OCI-LY1 (cell line): ENCODE data around the gene KRTAP10-7.

ENCODE experiments used
- H2AFZ ChIP-seq: fragments of 200-600 bp; sonication (generic), shearing (Covaris generic); 2 replicates; pipeline ENCODE4 v1.6.0; 2014; ENCODE audit warnings: antibody characterized with exemption, mild to moderate bottlenecking, low read length
- H3F3A ChIP-seq: fragments of 200-600 bp; sonication (generic), shearing (Covaris generic); 2 replicates; pipeline ENCODE4 v1.6.0; 2014; ENCODE audit warnings: mild to moderate bottlenecking, antibody characterized with exemption, low read length, moderate library complexity; ENCODE audit not compliant: insufficient read depth
- H3K27ac ChIP-seq: fragments of 200-600 bp; sonication (generic); 2 replicates; pipeline ENCODE4 v1.5.1; 2014; ENCODE audit warnings: low read length, mixed run types, mild to moderate bottlenecking, low read depth; ENCODE audit not compliant: poor library complexity, severe bottlenecking
- H3K27me3 ChIP-seq: fragments of 200-600 bp; sonication (generic); 2 replicates; pipeline ENCODE4 v1.6.0; 2014; ENCODE audit warnings: antibody characterized with exemption, mild to moderate bottlenecking, low read length, moderate library complexity; ENCODE audit not compliant: insufficient read depth
- H3K36me3 ChIP-seq: fragments of 200-600 bp; sonication (generic); 2 replicates; pipeline ENCODE4 v1.6.1; 2014; ENCODE audit warnings: mild to moderate bottlenecking, antibody characterized with exemption, low read length, moderate library complexity, mixed read lengths; ENCODE audit not compliant: insufficient read depth
- H3K4me1 ChIP-seq: fragments of 200-600 bp; sonication (generic); 2 replicates; pipeline ENCODE4 v1.5.1; 2014; ENCODE audit warnings: mild to moderate bottlenecking, low read length, moderate library complexity; ENCODE audit not compliant: insufficient read depth, severe bottlenecking
- H3K4me2 ChIP-seq: fragments of 200-600 bp; sonication (generic), shearing (Covaris generic); 2 replicates; pipeline ENCODE4 v1.6.1; 2014; ENCODE audit warnings: low read length
- H3K4me3 ChIP-seq: fragments of 200-600 bp; sonication (generic); 2 replicates; pipeline ENCODE4 v1.5.1; 2014; ENCODE audit warnings: low read length, low read depth, mild to moderate bottlenecking, mixed read lengths; ENCODE audit not compliant: poor library complexity, severe bottlenecking
- H3K79me2 ChIP-seq: fragments of 200-600 bp; shearing (Covaris generic); 2 replicates; pipeline ENCODE4 v1.6.1; 2016; ENCODE audit warnings: mixed run types, low read length, mixed read lengths; ENCODE audit not compliant: insufficient read depth
- H3K9ac ChIP-seq: fragments of 200-600 bp; sonication (generic), shearing (Covaris generic); 2 replicates; pipeline ENCODE4 v1.6.1; 2014; ENCODE audit warnings: mild to moderate bottlenecking, low read length, mixed read lengths
- H3K9me2 ChIP-seq: fragments of 200-600 bp; sonication (generic), shearing (Covaris generic); 2 replicates; pipeline ENCODE4 v1.6.1; 2014; ENCODE audit warnings: low read depth, mild to moderate bottlenecking, low read length, mixed read lengths
- H3K9me3 ChIP-seq: fragments of 200-600 bp; shearing (Covaris generic); 2 replicates; pipeline ENCODE4 v1.6.1; 2014; ENCODE audit warnings: low read length, mixed read lengths
- H4K20me1 ChIP-seq: fragments of 200-600 bp; sonication (generic), shearing (Covaris generic); 2 replicates; pipeline ENCODE4 v1.6.0; 2016; ENCODE audit warnings: mild to moderate bottlenecking, low read length; ENCODE audit not compliant: insufficient read depth
- CTCF ChIP-seq: fragments of 200-600 bp; sonication (generic), shearing (Covaris generic); IDR thresholded peaks from 2 replicates; pipeline ENCODE4 v1.5.1; 2017; ENCODE audit warnings: mild to moderate bottlenecking, antibody characterized with exemption, low read length, moderate library complexity, mixed read lengths
- EZH2 ChIP-seq: fragments of 200-600 bp; sonication (generic), shearing (Covaris generic); IDR thresholded peaks from 2 replicates; pipeline ENCODE4 v1.8.0; 2017; ENCODE audit warnings: borderline replicate concordance, mixed run types, mild to moderate bottlenecking, antibody characterized with exemption, low read length, moderate library complexity, mixed read lengths

KRTAP10-7 gene

GRCh38 chr21:44567481-44568171, 32.8 kb upstream of the KRTAP10-7 start:
- no peak overlapping the region for H3K27ac ChIP-seq
- no peaks in the 10 kb centered on the region for H3F3A ChIP-seq
- no peaks in the 10 kb centered on the region for H3K36me3 ChIP-seq
- no peaks in the 10 kb centered on the region for H3K9me2 ChIP-seq
- no peaks in the 10 kb centered on the region for H3K9me3 ChIP-seq
- no peaks in the 10 kb centered on the region for H4K20me1 ChIP-seq
- no peak overlapping the region for H3K4me3 ChIP-seq
- peaks cover 8% of the 10 kb centered on the region; the same call in 1 of the 2 replicates for H3K27me3 ChIP-seq
- H3K4me1 ChIP-seq, result no peaks in the 10 kb centered on the region
- no peak overlapping the region for H2AFZ ChIP-seq
- TF ChIP-seq CTCF, result no peak
- no peak for TF ChIP-seq EZH2
- H3K9ac ChIP-seq, result no peak overlapping the region
- no peaks in the 10 kb centered on the region for H3K79me2 ChIP-seq
- no peak overlapping the region for H3K4me2 ChIP-seq

DNA sequence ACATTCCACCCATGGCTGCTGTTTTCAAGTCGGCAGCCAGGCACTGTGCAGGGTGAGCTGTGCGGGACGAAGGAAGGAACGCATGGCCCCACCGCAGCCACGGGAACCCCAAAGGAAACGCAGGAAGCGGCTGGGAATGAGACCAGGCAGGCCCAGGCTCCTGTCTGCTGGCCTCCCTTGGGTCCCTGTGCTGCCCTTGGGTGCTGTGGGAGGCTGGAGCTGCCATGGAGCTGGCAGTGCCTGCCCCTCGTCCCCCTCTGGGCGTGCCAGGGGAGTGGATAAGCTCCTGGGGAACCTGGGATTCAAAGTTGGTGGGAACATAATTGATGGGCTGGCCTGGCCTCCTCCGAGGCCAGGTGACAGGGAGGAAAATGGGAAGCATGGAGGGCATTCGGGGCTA, 32.1 kb upstream of the KRTAP10-7 start:
- Histone ChIP-seq H3F3A (no peaks in the 10 kb centered on the region), H2AFZ (no peak overlapping the region), H3K9ac (no peak overlapping the region), H3K27me3 (peaks cover 8% of the 10 kb centered on the region; the same call in 1 of the 2 replicates), H3K27ac (no peak overlapping the region), H3K9me3 (no peaks in the 10 kb centered on the region), H3K4me3 (no peak overlapping the region), H4K20me1 (no peaks in the 10 kb centered on the region), H3K9me2 (no peaks in the 10 kb centered on the region), H3K4me1 (no peaks in the 10 kb centered on the region), H3K36me3 (no peaks in the 10 kb centered on the region), H3K79me2 (no peaks in the 10 kb centered on the region), H3K4me2 (no peak overlapping the region)
- TF ChIP-seq CTCF (no peak), EZH2 (no peak)

DNA sequence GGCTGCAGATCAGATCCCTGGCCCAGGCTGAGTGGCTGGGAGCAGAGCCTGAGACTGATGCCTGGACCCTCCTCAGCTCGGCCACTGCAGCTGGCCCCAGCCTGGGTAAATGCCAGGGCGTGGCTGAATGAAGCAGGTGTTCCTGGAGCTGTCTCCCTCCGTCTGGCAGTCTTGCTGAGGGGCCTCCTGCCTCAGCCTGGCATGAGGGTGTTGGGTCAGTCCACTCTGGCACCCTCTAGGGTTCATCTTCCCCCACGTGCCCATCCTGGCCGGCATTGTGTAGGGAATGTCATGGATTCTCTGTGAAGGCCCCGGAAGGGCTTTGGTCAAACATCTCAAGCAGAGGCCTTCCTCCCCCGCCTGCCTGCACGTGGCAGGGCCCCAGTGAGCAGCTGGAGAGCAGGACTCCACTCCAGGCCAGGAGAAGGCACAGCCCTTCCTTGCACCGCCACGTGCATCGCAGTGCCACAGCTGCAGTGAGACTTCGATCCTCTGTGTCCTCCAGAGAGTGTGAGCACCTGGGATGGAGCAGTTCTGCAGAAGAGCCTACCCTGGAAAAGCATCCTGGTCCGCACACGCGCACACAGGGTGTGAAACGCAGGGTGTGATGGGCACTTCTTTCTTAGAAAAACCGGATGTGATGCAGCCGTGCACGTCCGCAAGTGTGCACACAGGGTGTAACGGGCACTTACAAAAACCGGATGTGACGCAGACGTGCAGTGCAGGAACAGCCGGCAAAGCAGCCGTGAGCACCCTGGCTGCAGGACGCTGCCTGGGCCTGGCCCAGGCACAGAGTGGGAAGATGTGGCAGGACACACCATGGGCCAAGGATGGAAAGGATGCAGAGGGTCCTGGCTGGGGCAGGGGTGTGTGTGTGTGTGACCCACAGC, 31.5 kb upstream of the KRTAP10-7 start:
- Histone ChIP-seq H3K27ac (no peak overlapping the region), H3K79me2 (no peaks in the 10 kb centered on the region), H3K9ac (no peak overlapping the region), H3K9me2 (no peaks in the 10 kb centered on the region), H3K9me3 (no peaks in the 10 kb centered on the region), H3K27me3 (peaks cover 8% of the 10 kb centered on the region; the same call in 1 of the 2 replicates), H2AFZ (no peak overlapping the region), H3K4me1 (no peaks in the 10 kb centered on the region), H4K20me1 (no peaks in the 10 kb centered on the region), H3K4me3 (no peak overlapping the region), H3F3A (no peaks in the 10 kb centered on the region), H3K4me2 (no peak overlapping the region), H3K36me3 (no peaks in the 10 kb centered on the region)
- no peak for TF ChIP-seq EZH2
- TF ChIP-seq CTCF, result no peak
